Peyer's patch (tissue), 4 donors: ENCODE results near the gene ACTRT3.

Source experiments
- CTCF ChIP-seq, 6 experiments: fragments of 450-650 bp in 4 of 6; fragments of 200-600 bp in 2 of 6; sonication (generic) in 1 of 6; IDR thresholded peaks; one replicate each; pipeline ENCODE4 v1.5.1; 2017 to 2019; ENCODE audit warnings: antibody characterized with exemption in 6 of 6, mild to moderate bottlenecking in 3 of 6, moderate library complexity in 1 of 6
- POLR2A ChIP-seq, 2 donors: fragments of 450-650 bp; IDR thresholded peaks; one replicate each; pipeline ENCODE4 v1.5.1; 2017; ENCODE audit warnings: antibody characterized with exemption in 2 of 2, mild to moderate bottlenecking in 2 of 2, moderate library complexity in 2 of 2

- TF ChIP-seq POLR2A (IDR thresholded peaks at IDR 0.05) (no peak), CTCF (IDR thresholded peaks at IDR 0.05) (no peak)
Observed at GRCh38 chr3:169787791-169788190, 18.4 kb upstream of the ACTRT3 start.
